RPMI8226 (cell line): ENCODE measurements around the gene CMPK1.

ENCODE experiments used
- DNase-seq: peaks from one replicate; pipeline ENCODE4 v3.0.0-alpha.2; 2015

CMPK1 gene

GRCh38 chr1:47396671-47397196 lies 63.1 kb downstream of the CMPK1 start:
- DNase-seq, result no peak

GRCh38 chr1:47399138-47399845 lies 65.7 kb downstream of the CMPK1 start:
- no peak for DNase-seq

GRCh38 chr1:47399846-47400155 lies 66.2 kb downstream of the CMPK1 start:
- DNase-seq, result no peak

GRCh38 chr1:47401761-47402160 lies 68.2 kb downstream of the CMPK1 start:
- DNase-seq, result no peak

GRCh38 chr1:47402591-47402990 lies 69.0 kb downstream of the CMPK1 start:
- DNase-seq, result no peak

- DNase-seq, result no peak
Observed at GRCh38 chr1:47403321-47403910, 69.8 kb downstream of the CMPK1 start.

GRCh38 chr1:47405697-47406096 lies 72.1 kb downstream of the CMPK1 start:
- DNase-seq, result no peak

- DNase-seq, result no peak
Observed at GRCh38 chr1:47406966-47407365, 73.4 kb downstream of the CMPK1 start.

- DNase-seq, result no peak
Observed at GRCh38 chr1:47407481-47407880, 73.9 kb downstream of the CMPK1 start.

GRCh38 chr1:47409311-47410067 lies 75.9 kb downstream of the CMPK1 start:
- no peak for DNase-seq

GRCh38 chr1:47410068-47410455 lies 76.5 kb downstream of the CMPK1 start:
- no peak for DNase-seq

GRCh38 chr1:47411436-47411835 lies 77.8 kb downstream of the CMPK1 start:
- no peak for DNase-seq

GRCh38 chr1:47412437-47412836 lies 78.8 kb downstream of the CMPK1 start:
- no peak for DNase-seq

- DNase-seq, result no peak
Observed at GRCh38 chr1:47415728-47416318, 82.2 kb downstream of the CMPK1 start, which contains the start of gene FOXE3. FOXE3 (plus strand) TSS chr1:47416285; CDS start chr1:47416316, 31 bp downstream.

- DNase-seq, result no peak
Observed at GRCh38 chr1:47416319-47417169, 83.0 kb downstream of the CMPK1 start.

- DNase-seq, result no peak
Observed at GRCh38 chr1:47417170-47418044, 83.8 kb downstream of the CMPK1 start.

GRCh38 chr1:47418122-47418521 lies 84.5 kb downstream of the CMPK1 start:
- no peak for DNase-seq

- DNase-seq, result no peak
Observed at GRCh38 chr1:47418681-47419325, 85.2 kb downstream of the CMPK1 start.

- no peak for DNase-seq
Observed at GRCh38 chr1:47420547-47420946, 87.0 kb downstream of the CMPK1 start.

GRCh38 chr1:47423872-47424271 lies 90.3 kb downstream of the CMPK1 start:
- DNase-seq, result no peak
